HG02610 (cell line): ENCODE data around the gene NCK1.
"Not testable (repeated sequence)": the region's sequence is repeated elsewhere in the genome, so short reads cannot be mapped to it uniquely, and the experiment has no call there.

Experiments
- ATAC-seq: cut with Tn5 transposase; IDR thresholded peaks from one replicate; pipeline ENCODE4 v1.9.1; 2021; ENCODE audit warnings: mild to moderate bottlenecking, moderate library complexity; ENCODE audit not compliant: unreplicated experiment

Gene NCK1

GRCh38 chr3:136943436-136943835 lies 81.4 kb downstream of the NCK1 start:
- no peak for ATAC-seq

GRCh38 chr3:136946978-136947377 lies 85.0 kb downstream of the NCK1 start:
- ATAC-seq, result no peak

GRCh38 chr3:136947477-136947876 lies 85.5 kb downstream of the NCK1 start:
- no peak for ATAC-seq

- ATAC-seq, result no peak
Observed at GRCh38 chr3:136949146-136949545, 87.1 kb downstream of the NCK1 start.

- ATAC-seq, result no peak
Observed at GRCh38 chr3:136949708-136950107, 87.7 kb downstream of the NCK1 start.

- ATAC-seq, result no peak
Observed at GRCh38 chr3:136950623-136951022, 88.6 kb downstream of the NCK1 start.

GRCh38 chr3:136952292-136952691 lies 90.3 kb downstream of the NCK1 start:
- ATAC-seq, result no peak

- ATAC-seq, result no peak
Observed at GRCh38 chr3:136954251-136954650, 92.2 kb downstream of the NCK1 start.

GRCh38 chr3:136954980-136955780 lies 93.2 kb downstream of the NCK1 start:
- ATAC-seq, result no peak

GRCh38 chr3:136955813-136956212 lies 93.8 kb downstream of the NCK1 start:
- ATAC-seq, result no peak

GRCh38 chr3:136956971-136957370 lies 95.0 kb downstream of the NCK1 start:
- no peak for ATAC-seq

GRCh38 chr3:136957751-136958288 lies 95.8 kb downstream of the NCK1 start, which contains the start of gene IL20RB:
TSS of gene IL20RB (plus strand) at chr3:136957983. CDS start at chr3:136958114, 131 bp downstream.
- ATAC-seq, result no peak

GRCh38 chr3:136958939-136959338 lies 96.9 kb downstream of the NCK1 start:
- ATAC-seq, result no peak

- ATAC-seq, result no peak
Observed at GRCh38 chr3:136959599-136959998, 97.6 kb downstream of the NCK1 start.

- ATAC-seq, result peak; percentile 50
Observed at GRCh38 chr3:136960838-136961836, 99.1 kb downstream of the NCK1 start.

- ATAC-seq, result no peak
Observed at GRCh38 chr3:136962927-136963326, 100.9 kb downstream of the NCK1 start.

GRCh38 chr3:136969539-136969938 lies 107.5 kb downstream of the NCK1 start:
- ATAC-seq, result not testable (repeated sequence)

- ATAC-seq, result no peak
Observed at GRCh38 chr3:136973352-136973751, 111.3 kb downstream of the NCK1 start.

GRCh38 chr3:136974670-136975069 lies 112.7 kb downstream of the NCK1 start:
- ATAC-seq, result no peak

- ATAC-seq, result no peak
Observed at GRCh38 chr3:136979204-136979603, 117.2 kb downstream of the NCK1 start.

GRCh38 chr3:136979684-136980083 lies 117.7 kb downstream of the NCK1 start:
- no peak for ATAC-seq
